Neural crest cell (in vitro differentiated cells): ENCODE results near the gene ERC2. TPM values are rescaled to one million over a fixed set of nuclear protein-coding genes. Genes with fewer than 3 reads are reported as not detected.
A peak's percentile ranks its signal among the peaks of the same experiment; 100 is the strongest.

Experiments used
- DNase-seq: peaks from one replicate; pipeline ENCODE4 v3.0.0; 2021; ENCODE audit warnings: low read depth, mixed read lengths, low spot score
- H3K27ac Mint-ChIP-seq: one replicate; pipeline ENCODE4 v1.8.0; 2021; ENCODE audit warnings: mild to moderate bottlenecking, mixed read lengths; ENCODE audit not compliant: unreplicated experiment
- H3K27me3 Mint-ChIP-seq: 2 replicates; pipeline ENCODE4 v1.8.0; 2021; ENCODE audit warnings: low read depth, mild to moderate bottlenecking, mixed read lengths
- H3K36me3 Mint-ChIP-seq: 2 replicates; pipeline ENCODE4 v1.8.0; 2021; ENCODE audit warnings: low read depth, mild to moderate bottlenecking, mixed read lengths
- H3K4me1 Mint-ChIP-seq: 2 replicates; pipeline ENCODE4 v1.8.0; 2021; ENCODE audit warnings: mixed read lengths
- H3K4me3 Mint-ChIP-seq: one replicate; pipeline ENCODE4 v1.8.0; 2021; ENCODE audit warnings: mild to moderate bottlenecking, mixed read lengths
- H3K9me3 Mint-ChIP-seq: 2 replicates; pipeline ENCODE4 v1.8.0; 2021; ENCODE audit warnings: mixed read lengths
- total RNA-seq: library from RNA; stranded (reverse); gene quantifications from 2 replicates; pipeline ENCODE4 v1.2.1, GENCODE V29; 2021
- TF ChIP-seq, protein P1 (sequence below): fragments of 200-600 bp; sonication (generic); conservative IDR thresholded peaks from 2 replicates; pipeline ENCODE4 v1.5.0; 2021; ENCODE audit warnings: antibody characterized with exemption, mild to moderate bottlenecking

ERC2 gene
- total RNA-seq, 1 donor from 2014 or later = 13.5 TPM

DNA sequence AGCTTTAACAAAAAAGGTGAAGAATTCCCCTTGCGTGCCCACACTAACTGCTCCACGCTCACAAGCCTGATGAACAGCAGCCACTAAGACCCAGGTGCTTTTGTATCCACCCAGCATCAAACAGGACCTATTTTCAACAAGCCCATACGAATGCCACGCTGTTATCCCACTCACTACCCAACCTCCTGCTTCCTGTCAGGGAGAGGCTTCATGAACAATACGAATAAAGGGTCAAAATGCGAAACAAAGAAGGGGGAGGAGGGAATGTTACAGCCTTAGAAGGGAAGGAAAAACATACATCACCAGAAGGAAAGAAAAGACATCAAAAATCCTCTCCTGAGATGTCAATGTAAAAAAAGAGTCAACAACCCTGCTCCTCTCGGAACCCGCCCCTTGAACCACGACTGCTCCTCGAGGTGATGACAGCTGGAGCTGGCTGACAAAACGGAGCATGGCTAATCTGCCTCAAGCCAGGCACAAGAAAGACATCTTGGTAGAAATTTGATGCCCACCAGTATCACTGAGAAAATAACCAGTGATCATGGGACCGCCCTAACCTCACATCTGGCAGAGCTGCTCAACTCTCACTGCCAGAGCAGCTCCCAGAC, 9.7 kb downstream of the ERC2 start:
- Mint-ChIP-seq H3K4me3 (no peak overlapping the region), H3K27ac (peak overlapping the region; percentile 32), H3K9me3 (no peaks in the 10 kb centered on the region), H3K36me3 (no peaks in the 10 kb centered on the region), H3K4me1 (peaks cover 12% of the 10 kb centered on the region), H3K27me3 (no peaks in the 10 kb centered on the region)
- TF ChIP-seq, protein P1, sequence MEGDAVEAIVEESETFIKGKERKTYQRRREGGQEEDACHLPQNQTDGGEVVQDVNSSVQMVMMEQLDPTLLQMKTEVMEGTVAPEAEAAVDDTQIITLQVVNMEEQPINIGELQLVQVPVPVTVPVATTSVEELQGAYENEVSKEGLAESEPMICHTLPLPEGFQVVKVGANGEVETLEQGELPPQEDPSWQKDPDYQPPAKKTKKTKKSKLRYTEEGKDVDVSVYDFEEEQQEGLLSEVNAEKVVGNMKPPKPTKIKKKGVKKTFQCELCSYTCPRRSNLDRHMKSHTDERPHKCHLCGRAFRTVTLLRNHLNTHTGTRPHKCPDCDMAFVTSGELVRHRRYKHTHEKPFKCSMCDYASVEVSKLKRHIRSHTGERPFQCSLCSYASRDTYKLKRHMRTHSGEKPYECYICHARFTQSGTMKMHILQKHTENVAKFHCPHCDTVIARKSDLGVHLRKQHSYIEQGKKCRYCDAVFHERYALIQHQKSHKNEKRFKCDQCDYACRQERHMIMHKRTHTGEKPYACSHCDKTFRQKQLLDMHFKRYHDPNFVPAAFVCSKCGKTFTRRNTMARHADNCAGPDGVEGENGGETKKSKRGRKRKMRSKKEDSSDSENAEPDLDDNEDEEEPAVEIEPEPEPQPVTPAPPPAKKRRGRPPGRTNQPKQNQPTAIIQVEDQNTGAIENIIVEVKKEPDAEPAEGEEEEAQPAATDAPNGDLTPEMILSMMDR = no peak
- no peak for DNase-seq

DNA sequence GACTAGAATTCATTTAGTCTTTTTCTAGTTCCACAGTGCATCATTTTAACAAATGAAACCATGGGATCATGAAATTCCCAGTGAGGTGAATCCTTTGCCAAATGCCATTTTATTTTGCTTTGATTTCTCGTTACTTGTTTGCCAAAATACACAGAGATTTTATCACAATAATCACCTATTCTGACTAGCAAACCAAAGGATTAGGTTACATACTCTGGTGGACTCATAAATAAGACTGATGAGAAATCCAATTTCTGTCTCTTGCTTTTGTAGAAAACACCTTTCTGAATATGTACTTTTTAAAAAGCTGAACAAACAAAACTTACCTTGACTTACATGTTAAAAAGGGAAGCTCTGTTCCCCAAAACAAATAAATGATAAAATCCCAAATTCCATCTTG, 12.2 kb downstream of the ERC2 start:
- peaks cover 12% of the 10 kb centered on the region for H3K4me1 Mint-ChIP-seq
- H3K27ac Mint-ChIP-seq = no peak overlapping the region
- no peaks in the 10 kb centered on the region for H3K9me3 Mint-ChIP-seq
- no peaks in the 10 kb centered on the region for H3K27me3 Mint-ChIP-seq
- no peak for DNase-seq
- TF ChIP-seq, protein P1 = no peak
- no peak overlapping the region for H3K4me3 Mint-ChIP-seq
- no peaks in the 10 kb centered on the region for H3K36me3 Mint-ChIP-seq

DNA sequence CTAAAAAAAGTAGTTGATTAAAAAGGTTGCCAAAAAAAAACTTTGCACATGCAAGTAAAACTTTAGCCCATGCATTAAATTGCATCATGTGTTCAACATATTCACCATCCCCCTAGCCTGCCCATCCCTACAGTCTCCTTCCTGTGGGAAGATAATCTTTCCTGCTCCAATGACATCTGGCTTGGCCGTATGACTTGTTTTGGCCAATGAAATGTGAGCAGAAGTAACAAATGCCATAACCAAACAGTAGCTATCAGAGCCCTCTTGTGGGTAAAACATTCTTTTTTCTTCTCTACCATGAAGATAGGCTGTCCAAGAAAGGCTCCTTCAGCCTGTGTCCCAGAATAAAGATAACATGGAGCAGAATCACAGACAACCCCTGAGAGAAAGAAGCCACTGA, 15.3 kb downstream of the ERC2 start:
- Mint-ChIP-seq H3K27ac (no peak overlapping the region), H3K4me1 (no peaks in the 10 kb centered on the region), H3K27me3 (no peaks in the 10 kb centered on the region), H3K4me3 (no peak overlapping the region), H3K36me3 (no peaks in the 10 kb centered on the region), H3K9me3 (no peaks in the 10 kb centered on the region)
- TF ChIP-seq, protein P1 = no peak
- DNase-seq = no peak

DNA sequence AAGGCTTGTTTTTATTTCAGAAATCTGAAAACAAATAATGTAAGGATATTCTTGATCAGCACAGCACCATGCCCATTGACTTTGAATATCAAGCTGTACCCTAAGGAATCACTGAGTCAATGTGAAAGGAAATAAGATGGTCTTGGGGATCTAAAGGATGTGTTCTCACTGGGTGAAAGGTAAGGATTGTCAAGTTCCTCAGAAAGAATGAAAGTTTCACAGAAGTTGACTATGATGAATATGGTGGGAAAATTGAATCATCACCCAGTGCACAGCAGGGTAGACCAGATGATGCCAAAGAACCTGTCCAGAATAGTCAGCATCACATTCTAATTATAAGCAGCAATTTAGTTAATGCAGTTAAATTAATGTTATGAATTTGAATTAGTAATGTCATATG, 16.2 kb downstream of the ERC2 start:
- Mint-ChIP-seq H3K36me3 (no peaks in the 10 kb centered on the region), H3K4me1 (peaks cover 3% of the 10 kb centered on the region), H3K4me3 (no peak overlapping the region), H3K27ac (no peak overlapping the region), H3K9me3 (no peaks in the 10 kb centered on the region), H3K27me3 (no peaks in the 10 kb centered on the region)
- TF ChIP-seq, protein P1 = no peak
- DNase-seq = no peak

DNA sequence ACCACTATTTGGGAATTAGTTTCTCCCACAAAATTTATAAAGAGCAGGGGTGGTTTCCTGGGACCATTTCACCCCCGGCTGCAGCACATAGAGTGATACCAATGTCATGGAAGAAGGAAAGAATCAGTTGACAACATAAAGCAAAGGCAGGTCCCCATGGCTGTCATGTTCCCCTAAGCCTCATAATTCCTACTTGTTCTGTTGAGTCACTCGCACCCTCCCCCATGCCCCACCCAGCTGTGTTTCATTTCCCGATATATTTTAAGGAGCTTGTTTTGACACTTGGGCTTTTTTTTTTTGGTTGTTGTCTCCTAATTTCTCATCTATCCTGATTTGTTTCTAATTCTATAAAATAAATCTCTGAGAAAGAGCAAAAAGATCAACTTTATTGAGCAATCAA, 24.9 kb downstream of the ERC2 start:
- Mint-ChIP-seq H3K36me3 (no peaks in the 10 kb centered on the region), H3K4me1 (peaks cover 16% of the 10 kb centered on the region), H3K4me3 (no peak overlapping the region), H3K27me3 (no peaks in the 10 kb centered on the region), H3K27ac (no peak overlapping the region), H3K9me3 (peaks cover 6% of the 10 kb centered on the region)
- TF ChIP-seq, protein P1 = no peak
- no peak for DNase-seq
